ENCODE results near the gene CD52. TPM values are rescaled to one million over a fixed set of nuclear protein-coding genes. Genes with fewer than 3 reads are reported as not detected.

CD52 gene
- total and polyA plus RNA-seq, 2 of the 4 experiments (the other 2 are of a cell fraction): 1.6 TPM; not detected in 1

DNA sequence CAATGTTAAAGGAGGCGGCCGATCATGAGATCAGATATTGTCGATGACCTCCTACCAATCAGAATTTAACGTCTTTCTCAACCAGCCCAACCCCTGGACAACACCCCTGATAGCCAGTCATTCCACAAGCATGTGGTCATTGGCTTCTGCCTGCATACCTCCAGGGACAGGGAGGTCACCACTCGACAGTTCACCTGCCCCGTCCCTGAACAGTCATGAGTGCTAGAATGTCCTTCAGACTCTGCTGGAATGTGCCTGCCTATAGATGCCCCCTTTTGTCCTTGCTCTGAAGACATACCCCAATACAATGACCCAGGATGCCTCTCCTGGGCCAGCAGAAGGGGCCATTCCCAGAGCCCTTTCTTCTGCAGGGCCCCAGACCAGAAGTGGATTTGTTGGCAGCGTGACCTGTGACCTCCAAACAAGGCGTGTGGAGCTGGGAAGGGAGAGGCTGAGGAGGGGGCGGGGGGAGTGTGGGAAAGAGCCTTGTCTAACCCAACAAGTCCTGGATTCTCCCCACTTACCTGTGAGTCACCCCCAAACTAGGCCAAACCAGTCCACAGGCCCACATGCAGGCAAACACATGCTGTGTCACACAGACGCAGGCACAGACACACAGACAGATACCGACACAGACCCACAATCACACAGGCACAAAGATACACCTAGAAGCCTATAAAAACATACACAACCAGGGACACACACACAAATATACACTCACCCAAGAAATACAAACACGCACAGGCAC lies 34.0 kb downstream of the CD52 start (continued):
- TF ChIP-seq, protein P1, sequence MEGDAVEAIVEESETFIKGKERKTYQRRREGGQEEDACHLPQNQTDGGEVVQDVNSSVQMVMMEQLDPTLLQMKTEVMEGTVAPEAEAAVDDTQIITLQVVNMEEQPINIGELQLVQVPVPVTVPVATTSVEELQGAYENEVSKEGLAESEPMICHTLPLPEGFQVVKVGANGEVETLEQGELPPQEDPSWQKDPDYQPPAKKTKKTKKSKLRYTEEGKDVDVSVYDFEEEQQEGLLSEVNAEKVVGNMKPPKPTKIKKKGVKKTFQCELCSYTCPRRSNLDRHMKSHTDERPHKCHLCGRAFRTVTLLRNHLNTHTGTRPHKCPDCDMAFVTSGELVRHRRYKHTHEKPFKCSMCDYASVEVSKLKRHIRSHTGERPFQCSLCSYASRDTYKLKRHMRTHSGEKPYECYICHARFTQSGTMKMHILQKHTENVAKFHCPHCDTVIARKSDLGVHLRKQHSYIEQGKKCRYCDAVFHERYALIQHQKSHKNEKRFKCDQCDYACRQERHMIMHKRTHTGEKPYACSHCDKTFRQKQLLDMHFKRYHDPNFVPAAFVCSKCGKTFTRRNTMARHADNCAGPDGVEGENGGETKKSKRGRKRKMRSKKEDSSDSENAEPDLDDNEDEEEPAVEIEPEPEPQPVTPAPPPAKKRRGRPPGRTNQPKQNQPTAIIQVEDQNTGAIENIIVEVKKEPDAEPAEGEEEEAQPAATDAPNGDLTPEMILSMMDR (conservative IDR thresholded peaks at IDR 0.05; ENCODE audit: low read depth, low read length): no peak

GRCh38 chr1:26352338-26352679 lies 34.6 kb downstream of the CD52 start:
- H2AK9ac ChIP-seq (replicated peaks; ENCODE audit: low read depth, low read length, poor library complexity): peak overlapping the region; percentile 42
- dilution Hi-C loops (cut with HindIII; ENCODE audit: low sequenced_read_pairs, unreplicated experiment): no loop called here
- ATAC-seq (ENCODE audit: low read depth): no peak
- H3K27ac ChIP-seq (ENCODE audit: insufficient read depth, low read length): no peak overlapping the region
- H3K23ac ChIP-seq (ENCODE audit: low read depth, low read length): no peak overlapping the region; the same call in 1 of the 2 replicates
- no peak overlapping the region for H3K4me3 ChIP-seq (ENCODE audit: insufficient read depth, low read depth, low read length)
- no TSS peak for BruUV-seq (replicated peaks)
- no peak overlapping the region; the same call in 1 of the 2 replicates for H4K91ac ChIP-seq (ENCODE audit: insufficient read depth, low read depth, low read length)
- H3K14ac ChIP-seq (replicated peaks; ENCODE audit: low read depth, low read length): 0 out of 2 replicates have a peak overlapping the region, but pooled peaks have one; percentile 82
- H3K4me2 ChIP-seq (ENCODE audit: low read depth, low read length): no peak overlapping the region
- H2BK120ac ChIP-seq (ENCODE audit: low read depth, low read length): peak overlapping the region; percentile 15; the same call in 1 of the 2 replicates
- no peaks in the 10 kb centered on the region for H3K36me3 ChIP-seq (ENCODE audit: control insufficient read depth, insufficient read depth, low read length)
- H2AFZ ChIP-seq (replicated peaks; ENCODE audit: low read length, poor library complexity): peak overlapping the region; percentile 43
- no peaks in the 10 kb centered on the region; the same call in 1 of the 2 replicates for H4K20me1 ChIP-seq (ENCODE audit: insufficient read depth, low read length)
- no peaks in the 10 kb centered on the region for H3K79me1 ChIP-seq (ENCODE audit: low read depth in 1 of 2, low read length in 2 of 2)
- no peak overlapping the region for H3K4ac ChIP-seq (ENCODE audit: low read depth, low read length)
- 0 out of 2 replicates have a peak overlapping the region, but pooled peaks have one; percentile 35 for H2BK20ac ChIP-seq (ENCODE audit: low read depth, low read length)
- H3K27me3 ChIP-seq (ENCODE audit: control insufficient read depth, insufficient read depth, low read length): peaks cover 36% of the 10 kb centered on the region
- peak overlapping the region; percentile 59; the same call in 1 of the 2 replicates for H2AK5ac ChIP-seq (ENCODE audit: low read depth, low read length)
- peaks cover 9% of the 10 kb centered on the region; the same call in 1 of the 2 replicates for H3K9me1 ChIP-seq (ENCODE audit: insufficient read depth, low read length)
- no peak overlapping the region for H4K5ac ChIP-seq (ENCODE audit: low read depth, low read length)
- H3K56ac ChIP-seq (ENCODE audit: extremely low read depth, insufficient read depth, low read length): no peak overlapping the region
- no peak overlapping the region for H2BK5ac ChIP-seq (ENCODE audit: low read depth, low read length, poor library complexity, severe bottlenecking)
- H2BK15ac ChIP-seq (ENCODE audit: low read depth, low read length): peak overlapping the region; percentile 63; the same call in 2 of the 3 replicates
- intact Hi-C loops (cut with micrococcal nuclease): no loop called here
- H3K4me1 ChIP-seq (ENCODE audit: control insufficient read depth, insufficient read depth, low read length): peaks cover 9% of the 10 kb centered on the region
- H3K9ac ChIP-seq (ENCODE audit: low read depth, low read length): no peak overlapping the region
- no peaks in the 10 kb centered on the region for H3K9me3 ChIP-seq (ENCODE audit: control insufficient read depth, insufficient read depth, low read length)
- H3K18ac ChIP-seq (ENCODE audit: low read depth, low read length): no peak overlapping the region
- H4K8ac ChIP-seq (ENCODE audit: low read depth in 2 of 2, low read length in 2 of 2): no peak overlapping the region
- ChIA-PET CTCF (no interaction called here), POLR2A (ENCODE audit: unreplicated experiment) (no interaction called here)
- in situ Hi-C loops (cut with MboI; ENCODE audit: low sequenced_read_pairs): no loop called here
- no peak for DNase-seq
- WGBS, 2 experiments (ENCODE audit: extremely low coverage in 2 of 2, insufficient read length in 1 of 2): no CpG with 5 or more reads among the region's 5 CpGs
- no peak for TF ChIP-seq CHD1 (IDR thresholded peaks at IDR 0.05; ENCODE audit: low read depth, low read length)
- TF ChIP-seq, protein P1 (conservative IDR thresholded peaks at IDR 0.05; ENCODE audit: low read depth, low read length): no peak
- no peak for TF ChIP-seq USF2 (IDR thresholded peaks at IDR 0.05; ENCODE audit: low read depth, low read length)
- TF ChIP-seq NFE2L2 (IDR thresholded peaks at IDR 0.05; ENCODE audit: low read depth, low read length): no peak
- TF ChIP-seq MXI1 (IDR thresholded peaks at IDR 0.05; ENCODE audit: borderline replicate concordance, low read depth, low read length): no peak
- no peak for TF ChIP-seq SMC3 (IDR thresholded peaks at IDR 0.05; ENCODE audit: low read depth, low read length)
- TF ChIP-seq RAD21 (IDR thresholded peaks at IDR 0.05; ENCODE audit: low read length): no peak
- TF ChIP-seq BHLHE40 (IDR thresholded peaks at IDR 0.05; ENCODE audit: low read depth, low read length): no peak
- no peak for TF ChIP-seq FOS (IDR thresholded peaks at IDR 0.05; ENCODE audit: low read depth, low read length)
- TF ChIP-seq MAFK (IDR thresholded peaks at IDR 0.05; ENCODE audit: low read depth, low read length): no peak
- TF ChIP-seq POLR2A (IDR thresholded peaks at IDR 0.05; ENCODE audit: low read depth, low read length): no peak
